GM21447 (cell line): ENCODE data around the gene GEN1.

Experiments used
- ATAC-seq: cut with Tn5 transposase; IDR thresholded peaks from one replicate; pipeline ENCODE4 v1.9.1; 2021; ENCODE audit not compliant: unreplicated experiment

Gene GEN1, protein sequence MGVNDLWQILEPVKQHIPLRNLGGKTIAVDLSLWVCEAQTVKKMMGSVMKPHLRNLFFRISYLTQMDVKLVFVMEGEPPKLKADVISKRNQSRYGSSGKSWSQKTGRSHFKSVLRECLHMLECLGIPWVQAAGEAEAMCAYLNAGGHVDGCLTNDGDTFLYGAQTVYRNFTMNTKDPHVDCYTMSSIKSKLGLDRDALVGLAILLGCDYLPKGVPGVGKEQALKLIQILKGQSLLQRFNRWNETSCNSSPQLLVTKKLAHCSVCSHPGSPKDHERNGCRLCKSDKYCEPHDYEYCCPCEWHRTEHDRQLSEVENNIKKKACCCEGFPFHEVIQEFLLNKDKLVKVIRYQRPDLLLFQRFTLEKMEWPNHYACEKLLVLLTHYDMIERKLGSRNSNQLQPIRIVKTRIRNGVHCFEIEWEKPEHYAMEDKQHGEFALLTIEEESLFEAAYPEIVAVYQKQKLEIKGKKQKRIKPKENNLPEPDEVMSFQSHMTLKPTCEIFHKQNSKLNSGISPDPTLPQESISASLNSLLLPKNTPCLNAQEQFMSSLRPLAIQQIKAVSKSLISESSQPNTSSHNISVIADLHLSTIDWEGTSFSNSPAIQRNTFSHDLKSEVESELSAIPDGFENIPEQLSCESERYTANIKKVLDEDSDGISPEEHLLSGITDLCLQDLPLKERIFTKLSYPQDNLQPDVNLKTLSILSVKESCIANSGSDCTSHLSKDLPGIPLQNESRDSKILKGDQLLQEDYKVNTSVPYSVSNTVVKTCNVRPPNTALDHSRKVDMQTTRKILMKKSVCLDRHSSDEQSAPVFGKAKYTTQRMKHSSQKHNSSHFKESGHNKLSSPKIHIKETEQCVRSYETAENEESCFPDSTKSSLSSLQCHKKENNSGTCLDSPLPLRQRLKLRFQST

DNA sequence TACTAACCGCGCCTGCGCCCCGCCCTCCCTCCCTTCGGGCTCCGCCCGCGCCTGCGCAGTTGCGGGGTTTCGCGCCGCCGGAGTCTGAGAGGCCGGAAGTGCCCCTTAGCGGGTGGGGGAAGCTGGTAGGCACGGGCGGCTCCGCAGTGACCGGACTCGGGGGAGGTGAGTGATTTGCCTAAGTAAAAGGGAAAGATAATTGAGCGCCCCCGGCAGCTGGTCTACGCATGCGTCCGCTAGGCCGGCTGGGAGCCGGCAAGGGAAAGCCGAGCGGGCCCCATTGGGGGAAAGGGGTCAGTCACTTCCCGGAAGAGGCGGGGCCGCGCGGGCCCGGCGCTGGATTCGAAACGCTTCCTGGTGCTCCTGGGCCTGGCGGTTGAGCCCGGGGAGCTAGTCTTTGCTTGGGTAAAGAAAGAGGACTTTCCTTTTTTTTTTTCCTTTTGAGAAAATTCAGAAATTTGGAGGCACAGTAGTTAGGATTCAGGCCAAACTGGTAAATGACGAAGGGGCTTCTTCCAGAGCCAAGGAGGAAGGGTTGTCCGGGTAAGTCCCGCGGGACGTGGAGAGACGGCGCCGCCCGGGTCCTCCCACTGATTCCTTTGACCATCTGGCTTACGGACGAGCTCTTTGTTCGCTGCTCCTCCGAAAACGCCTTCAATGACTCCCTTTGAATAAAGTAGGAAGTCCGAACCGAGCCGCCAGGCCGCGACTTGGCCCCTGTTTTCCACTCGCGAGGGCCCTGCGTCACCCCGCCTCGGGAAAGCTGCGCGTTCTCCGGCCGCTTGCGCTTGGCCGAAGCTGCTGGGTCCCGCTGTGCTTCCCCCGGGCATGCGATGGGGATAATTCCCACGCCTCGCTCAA lies at the start of gene GEN1, which contains the start of gene SMC6:
TSS of gene GEN1 (plus strand) at position 336 of the 861 bp plus-strand sequence. CDS start 5,806 bp downstream, outside the sequence.
TSS of gene SMC6 (minus strand) at position 8 of the 861 bp plus-strand sequence. CDS start 7,864 bp downstream, outside the sequence.
- ATAC-seq = peak; percentile 59

GRCh38 chr2:17706845-17707244 lies 47.1 kb upstream of the GEN1 start:
- no peak for ATAC-seq

GRCh38 chr2:17708501-17708900 lies 45.4 kb upstream of the GEN1 start:
- no peak for ATAC-seq

DNA sequence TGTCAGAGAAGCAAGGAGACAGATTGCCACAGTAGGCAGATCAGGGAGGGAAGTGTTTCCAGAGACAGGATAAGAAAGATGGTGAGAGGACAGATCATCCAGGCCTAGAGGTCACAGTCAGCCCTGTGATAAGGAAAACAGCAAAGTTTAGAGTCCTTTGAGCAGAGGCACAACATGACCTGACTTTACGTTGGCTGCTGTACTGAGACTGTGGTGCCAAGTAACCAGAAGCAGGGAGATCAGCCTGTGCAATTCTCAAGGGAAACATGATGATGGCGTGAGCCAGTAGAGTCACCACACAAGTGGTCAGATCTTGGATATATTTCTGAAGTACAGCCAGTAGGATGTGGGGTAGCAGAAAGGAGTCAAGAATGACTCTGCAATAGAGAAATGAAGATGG lies 44.0 kb upstream of the GEN1 start:
- no peak for ATAC-seq

GRCh38 chr2:17710547-17711248 lies 43.2 kb upstream of the GEN1 start:
- no peak for ATAC-seq

GRCh38 chr2:17713291-17713690 lies 40.6 kb upstream of the GEN1 start:
- ATAC-seq = no peak

DNA sequence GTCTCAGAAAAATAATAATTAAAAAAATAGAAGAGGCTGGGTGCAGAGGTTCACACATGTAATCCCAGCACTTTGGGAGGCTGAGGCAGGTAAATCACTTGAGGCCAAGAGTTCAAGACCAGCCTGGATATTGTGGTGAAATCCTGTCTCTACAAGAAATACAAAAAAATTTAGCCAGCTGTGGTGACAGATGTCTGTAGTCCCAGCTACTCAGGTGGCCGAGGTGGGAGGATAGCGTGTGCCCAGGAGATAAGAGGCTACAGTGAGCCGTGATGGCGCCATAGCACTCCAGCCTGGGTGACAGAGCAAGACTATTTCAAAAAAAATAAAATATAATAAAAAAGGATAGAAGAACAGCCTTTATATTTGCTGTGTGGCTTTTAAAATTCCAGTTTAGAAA lies 36.3 kb upstream of the GEN1 start:
- no peak for ATAC-seq

DNA sequence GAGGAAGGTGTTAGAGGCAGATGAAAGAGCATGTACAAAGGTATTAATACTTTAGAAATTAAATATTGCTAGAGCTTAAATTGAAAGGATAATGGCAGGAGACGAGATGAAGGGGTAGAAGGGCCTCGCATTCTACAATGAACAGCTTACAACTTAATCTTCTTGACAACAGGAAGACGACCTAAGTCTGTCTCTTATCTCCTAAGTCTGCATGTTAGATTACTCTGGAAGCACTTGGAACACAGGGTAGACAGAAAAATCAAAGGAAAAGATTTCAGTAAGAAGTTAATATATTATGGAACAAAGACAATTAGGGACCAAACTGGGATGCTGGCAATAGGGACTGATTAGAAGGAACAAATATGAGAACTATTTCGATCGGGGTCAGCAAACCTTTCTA lies 35.2 kb upstream of the GEN1 start:
- ATAC-seq = no peak

DNA sequence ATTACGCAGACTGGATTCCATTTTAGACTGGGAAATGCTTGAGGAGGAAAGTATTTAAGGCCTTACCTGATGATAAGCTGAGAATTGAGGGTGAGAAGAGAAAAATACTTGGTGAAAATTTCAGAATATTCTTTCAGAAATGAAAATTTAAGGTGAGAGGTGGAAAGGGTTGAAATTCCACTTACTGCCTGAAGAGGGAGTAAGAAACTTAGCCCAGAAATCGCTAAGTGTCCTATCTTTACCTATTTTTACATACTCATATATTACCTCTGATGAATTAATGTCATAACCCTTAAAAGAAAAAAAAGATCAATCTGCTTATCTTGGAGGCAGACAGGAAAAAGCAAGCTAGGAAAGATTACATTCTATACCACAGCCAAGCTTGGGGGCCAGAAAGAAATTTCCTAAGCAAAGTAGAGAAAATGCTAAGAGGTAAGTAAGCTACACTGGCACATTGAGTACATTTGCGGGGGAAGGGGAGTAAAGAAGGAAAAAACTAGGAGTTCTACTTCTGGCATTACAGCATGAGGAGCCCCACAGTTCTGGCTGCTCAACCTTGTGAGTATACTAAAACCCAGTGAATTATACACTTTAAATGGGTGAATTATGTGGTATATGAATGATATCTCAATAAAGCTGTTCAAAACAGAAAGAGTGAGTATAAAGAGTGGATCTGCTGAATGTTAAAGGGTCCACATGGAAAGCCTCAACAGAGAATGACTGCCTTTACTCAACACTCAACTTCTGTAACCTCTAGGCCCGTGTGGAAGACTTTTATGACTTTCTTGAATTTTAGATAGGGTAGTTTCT lies 34.2 kb upstream of the GEN1 start:
- peak; percentile 63 for ATAC-seq

- no peak for ATAC-seq
Measured at GRCh38 chr2:17728210-17728609, 25.7 kb upstream of the GEN1 start.

DNA sequence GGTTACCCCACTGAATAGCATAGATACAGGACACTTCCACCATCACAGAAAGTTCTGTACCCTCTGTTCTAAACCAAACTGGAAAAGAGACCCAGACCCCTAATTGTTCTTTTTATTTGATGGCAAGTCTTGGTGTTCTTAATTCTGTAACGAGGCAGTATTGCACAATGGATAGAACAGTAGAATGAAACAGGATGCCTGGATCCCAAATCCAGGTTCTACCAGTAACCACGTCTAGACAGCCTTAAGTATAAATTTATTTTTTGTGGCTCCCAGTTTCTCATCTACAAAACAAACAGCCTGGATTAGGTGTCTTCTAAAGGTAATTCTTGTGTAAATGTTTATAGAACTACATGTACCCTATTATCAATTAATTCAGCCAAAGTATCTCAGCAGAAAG lies 24.1 kb upstream of the GEN1 start:
- no peak for ATAC-seq

GRCh38 chr2:17733599-17733998 lies 20.3 kb upstream of the GEN1 start:
- no peak for ATAC-seq

DNA sequence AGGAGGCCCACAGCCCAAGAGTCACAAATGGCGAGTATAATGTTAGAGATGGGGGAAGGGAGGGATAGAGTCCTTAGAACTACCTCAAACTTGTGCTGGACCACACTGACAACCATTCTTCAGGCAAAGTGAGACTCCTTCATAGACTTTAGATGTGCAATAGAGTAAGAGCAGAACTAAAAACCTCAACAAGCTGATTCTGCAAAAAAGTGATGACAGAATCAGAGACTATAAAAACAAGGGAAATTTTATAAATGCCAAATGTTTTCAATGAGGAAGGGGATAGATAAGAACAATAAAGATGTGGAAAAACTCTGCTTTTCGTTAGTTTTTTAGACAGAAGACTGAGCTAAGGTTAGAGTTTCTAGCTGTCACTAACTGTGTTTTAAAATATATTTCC lies 18.1 kb upstream of the GEN1 start:
- ATAC-seq = no peak

- no peak for ATAC-seq
Measured at GRCh38 chr2:17736989-17737388, 16.9 kb upstream of the GEN1 start.

DNA sequence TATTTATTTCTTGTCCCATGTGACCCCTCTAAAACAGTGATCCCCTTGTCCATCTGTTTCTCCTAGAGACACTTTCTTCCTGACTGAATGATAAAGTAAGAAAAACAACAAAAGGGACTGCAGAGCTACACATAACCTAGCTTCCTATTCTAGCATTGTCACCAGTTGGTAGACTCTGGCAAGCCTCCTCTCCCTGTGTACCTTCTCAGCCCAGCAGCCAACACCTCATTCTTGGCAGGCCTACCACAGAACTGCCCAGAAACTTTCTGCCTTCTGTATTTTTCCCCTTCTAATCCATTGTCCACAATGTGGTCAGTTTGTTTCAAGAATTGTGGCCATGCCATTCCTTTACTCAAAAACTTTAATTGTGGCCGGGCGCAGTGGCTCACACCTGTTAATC lies 13.7 kb upstream of the GEN1 start:
- no peak for ATAC-seq

DNA sequence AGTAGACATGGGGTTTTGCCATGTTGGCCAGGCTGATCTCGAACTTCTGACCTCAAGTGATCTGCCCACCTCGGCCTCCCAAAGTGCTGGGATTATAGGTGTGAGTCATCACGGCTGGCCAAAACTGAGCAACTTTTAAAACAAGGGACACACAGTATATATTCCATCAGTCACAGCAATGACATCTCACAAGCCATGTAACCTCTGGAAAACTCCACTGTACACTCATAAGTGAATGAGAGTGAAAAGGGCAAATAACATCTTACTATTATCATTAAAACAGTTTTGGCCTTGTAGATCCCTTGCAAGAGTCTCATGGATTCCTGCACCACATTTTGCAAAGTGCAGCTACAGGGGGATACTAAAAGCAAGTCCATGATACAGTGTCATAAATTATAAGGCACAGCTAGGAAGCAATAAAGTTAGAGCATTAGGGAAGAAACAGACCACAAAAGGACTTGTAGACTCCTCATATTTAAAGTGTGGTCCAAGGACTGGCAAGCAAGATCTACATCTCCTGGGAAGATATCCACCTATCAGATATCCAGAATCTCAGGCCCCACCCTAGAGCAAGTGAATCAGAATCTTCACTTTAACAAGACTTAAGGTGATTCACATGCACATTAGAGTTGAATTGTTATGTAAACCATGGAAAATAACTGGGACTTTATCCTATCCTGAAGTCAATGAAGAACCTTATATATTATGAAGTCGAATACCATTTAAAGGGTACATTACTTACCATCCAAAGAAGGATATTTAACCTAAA lies 6.1 kb upstream of the GEN1 start:
- no peak for ATAC-seq

DNA sequence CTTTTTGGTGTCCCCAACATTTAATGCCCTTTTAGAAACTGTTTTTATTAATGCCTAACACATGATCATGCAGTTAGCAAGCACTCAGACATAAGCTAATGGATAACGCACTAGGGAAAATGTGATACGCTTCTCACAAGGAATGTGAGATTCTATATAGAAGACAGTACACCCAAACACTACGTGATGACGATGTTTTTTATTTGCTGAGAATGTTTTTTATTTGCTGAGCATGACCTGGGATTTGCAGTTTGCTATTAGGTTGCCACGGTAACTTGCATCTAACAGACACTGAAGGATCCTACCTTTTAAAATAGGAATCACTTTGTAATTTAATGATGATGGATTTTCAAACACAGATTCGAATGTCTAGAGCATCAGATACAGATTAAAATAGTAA lies 5.2 kb upstream of the GEN1 start:
- no peak for ATAC-seq

- peak; percentile 21 for ATAC-seq
Measured at GRCh38 chr2:17749753-17750438, 4.0 kb upstream of the GEN1 start.
